GM18505 (cell line): ENCODE data around the gene WIPI1.

ENCODE experiments used
- ATAC-seq: cut with Tn5 transposase; IDR thresholded peaks from one replicate; pipeline ENCODE4 v1.9.1; 2021; ENCODE audit not compliant: unreplicated experiment
- POLR2A ChIP-seq: IDR thresholded peaks from 4 replicates; pipeline ENCODE4 v1.6.1; 2011; ENCODE audit warnings: borderline replicate concordance; ENCODE audit not compliant: insufficient read depth, insufficient read length; ENCODE audit errors: extremely low read depth

The WIPI1 gene

DNA sequence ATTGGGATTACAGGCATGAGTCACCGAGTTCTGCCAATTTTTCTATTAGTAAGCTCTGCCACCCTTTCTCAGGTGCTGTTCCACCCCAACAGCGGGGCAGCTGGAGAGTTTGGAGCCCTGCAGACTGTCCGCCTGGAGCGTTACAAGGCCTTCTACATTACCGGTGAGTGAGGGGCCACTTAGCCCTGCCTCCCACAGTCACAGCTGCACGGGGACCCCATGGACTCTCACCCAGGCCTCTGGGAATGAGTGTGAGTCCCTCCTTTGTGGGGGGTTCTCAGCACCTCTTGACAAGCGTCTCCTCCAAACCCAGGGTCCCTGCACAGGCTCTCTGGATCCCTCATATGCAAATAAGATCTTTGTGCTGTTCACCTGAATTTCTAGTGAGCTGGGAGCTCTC lies 56.0 kb downstream of the WIPI1 start:
- TF ChIP-seq POLR2A: no peak
- ATAC-seq: no peak

DNA sequence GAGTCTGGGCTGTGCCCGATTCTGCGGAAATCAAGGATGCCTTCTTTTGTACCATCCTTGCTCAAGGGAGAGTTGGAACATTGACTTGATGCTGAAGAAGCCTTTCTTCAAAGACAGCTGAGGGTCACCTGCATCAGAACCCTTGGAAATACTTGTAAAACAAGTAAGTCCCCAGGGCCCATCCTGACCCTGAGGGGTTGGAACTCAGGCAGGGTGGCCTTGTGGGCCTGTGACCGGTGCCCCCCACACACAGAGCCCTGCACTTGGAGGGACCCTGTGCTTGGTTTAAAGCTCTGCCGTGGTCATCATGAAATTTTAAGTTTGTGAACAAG lies 56.9 kb downstream of the WIPI1 start:
- TF ChIP-seq POLR2A: no peak
- no peak for ATAC-seq

DNA sequence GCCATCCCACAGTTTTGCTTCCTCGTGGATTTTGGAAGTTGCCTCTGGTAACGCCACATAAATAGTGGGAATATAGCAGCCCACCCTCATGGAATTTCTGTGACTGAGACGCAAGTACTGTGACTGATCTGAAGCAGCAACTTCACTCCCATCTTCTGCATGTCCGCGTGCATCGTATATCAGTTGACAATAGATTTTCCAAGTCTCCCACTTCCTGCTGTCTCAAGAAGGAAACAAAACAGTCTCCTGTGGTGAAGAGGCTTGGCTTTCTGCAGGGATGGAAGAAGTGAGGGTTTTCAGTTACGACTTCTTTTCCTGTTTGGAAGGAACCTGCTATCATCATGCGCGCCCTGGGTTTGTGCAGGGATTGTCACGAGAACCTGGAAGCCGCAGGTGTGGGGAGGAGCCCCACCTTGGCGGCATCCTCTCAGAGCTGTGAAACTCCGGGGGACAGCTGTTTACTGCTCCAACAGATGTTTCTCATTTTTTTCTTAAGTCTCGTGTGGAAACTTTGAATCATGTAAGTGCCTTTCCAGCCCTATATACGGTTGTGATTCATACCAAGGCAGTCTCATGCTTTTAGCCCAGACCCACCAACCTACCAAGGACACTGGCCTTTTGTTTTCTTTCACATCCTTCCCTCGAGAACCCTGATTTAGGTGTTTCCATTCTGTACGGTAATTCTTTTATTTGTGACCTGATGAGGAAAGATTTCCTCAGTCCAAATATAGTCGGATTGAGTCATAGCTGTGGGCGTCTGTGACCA lies 57.5 kb downstream of the WIPI1 start:
- no peak for ATAC-seq
- TF ChIP-seq POLR2A: no peak

DNA sequence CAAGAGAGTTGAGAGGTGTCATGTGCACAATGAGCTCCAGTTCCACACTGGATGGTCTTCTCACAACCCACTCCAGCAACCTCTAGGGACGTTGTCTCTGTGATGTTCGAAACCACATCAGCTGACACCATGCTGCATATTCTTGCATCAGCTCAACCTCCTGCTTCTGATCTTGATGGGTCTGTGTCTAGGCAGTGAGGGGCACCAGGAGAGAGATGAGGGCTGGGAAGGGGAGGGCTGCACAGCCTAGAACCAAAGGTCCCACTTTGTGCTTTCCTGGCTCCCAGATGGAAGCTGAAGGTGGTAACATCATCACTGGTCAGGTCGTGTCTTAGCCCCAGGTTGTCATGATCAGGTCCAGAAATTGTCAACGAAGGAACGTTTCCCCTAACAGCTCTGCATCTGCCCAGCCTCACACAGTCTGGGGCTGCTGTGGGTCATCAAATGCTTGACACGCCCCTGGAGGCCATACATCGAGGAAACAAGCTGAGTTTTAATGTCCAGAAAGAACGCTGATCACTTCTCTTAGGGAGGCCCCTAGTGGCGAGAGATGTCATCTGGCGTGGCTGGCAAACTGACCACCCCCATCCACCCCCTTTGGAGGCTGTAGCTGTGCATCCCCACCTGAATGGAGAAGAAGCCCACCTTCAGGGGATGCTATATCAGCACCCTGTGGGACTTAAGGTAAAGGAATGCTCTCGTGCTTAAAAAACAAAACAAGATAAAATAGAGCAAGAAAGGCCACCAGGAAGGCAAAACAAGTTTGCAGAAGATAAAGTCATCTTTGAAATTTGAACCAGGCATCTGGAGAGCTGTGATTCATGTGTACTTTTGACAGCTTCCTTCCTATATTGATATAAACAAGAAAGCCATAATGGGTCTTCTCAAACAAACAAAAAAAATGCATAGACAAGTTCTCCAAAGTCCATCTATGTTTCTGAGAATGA lies 58.3 kb downstream of the WIPI1 start:
- ATAC-seq: no peak
- TF ChIP-seq POLR2A: no peak

DNA sequence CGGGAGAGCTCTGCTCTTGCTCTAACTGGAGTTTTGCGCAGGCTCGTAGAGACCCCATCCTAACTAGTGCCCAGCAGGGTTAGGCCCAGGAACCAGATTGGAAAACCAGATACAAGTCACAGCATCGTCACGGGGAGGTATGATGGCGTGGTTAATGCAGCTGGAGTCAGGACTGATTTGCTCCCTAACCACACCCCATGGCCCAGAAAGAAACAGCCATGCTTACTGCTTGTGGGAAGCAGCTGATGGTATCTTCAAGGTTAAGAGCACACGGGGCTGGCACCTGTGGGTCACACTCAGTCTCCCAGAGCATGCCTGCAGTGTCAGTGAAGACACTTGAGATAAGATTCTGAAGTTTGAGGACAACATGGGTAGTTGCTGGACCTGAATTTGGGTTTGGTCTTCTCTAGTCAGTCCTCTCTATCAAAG lies 60.2 kb downstream of the WIPI1 start:
- no peak for TF ChIP-seq POLR2A
- no peak for ATAC-seq

DNA sequence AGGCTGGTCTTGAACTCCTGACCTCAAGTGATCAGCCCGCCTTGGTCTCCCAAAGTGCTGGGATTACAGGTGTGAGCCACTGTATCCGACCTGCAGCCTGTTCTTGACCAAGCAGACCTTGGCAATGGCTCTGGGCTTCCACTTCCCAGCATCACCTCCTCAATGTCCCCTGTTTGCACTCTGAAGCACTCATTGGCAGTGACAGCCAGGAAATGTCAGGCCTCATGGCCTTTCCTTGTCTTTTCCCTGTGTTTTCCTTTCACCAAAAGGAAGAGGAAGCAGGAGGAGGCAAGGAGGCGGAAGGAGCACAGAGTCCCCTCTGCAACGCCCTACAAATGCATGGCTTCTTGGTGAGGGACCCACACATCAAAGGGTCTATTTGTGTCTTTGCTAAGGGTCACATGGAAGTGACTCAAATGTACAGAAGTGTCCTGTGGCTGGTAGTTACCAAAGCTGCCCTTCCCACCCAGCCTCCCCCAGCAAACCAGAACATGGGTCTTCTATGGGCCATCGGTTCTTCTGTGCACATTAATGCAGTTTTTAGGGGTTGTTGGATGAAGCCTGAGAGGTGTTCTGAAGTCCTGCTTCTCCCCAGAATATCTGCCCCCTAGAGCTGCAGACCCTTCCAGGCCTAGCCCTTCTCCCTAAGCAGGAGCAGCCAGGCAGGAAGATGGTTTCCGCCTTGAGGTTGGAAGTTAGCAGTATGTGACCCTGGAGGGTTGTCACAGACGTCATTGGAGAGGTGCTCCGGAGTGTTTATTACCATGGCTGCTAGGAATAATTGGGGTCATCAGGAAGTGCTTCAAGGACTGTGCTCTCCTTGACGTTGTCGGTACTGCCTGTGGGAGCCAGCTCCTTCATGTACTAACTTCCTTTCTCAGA lies 60.8 kb downstream of the WIPI1 start:
- ATAC-seq: no peak
- no peak for TF ChIP-seq POLR2A

DNA sequence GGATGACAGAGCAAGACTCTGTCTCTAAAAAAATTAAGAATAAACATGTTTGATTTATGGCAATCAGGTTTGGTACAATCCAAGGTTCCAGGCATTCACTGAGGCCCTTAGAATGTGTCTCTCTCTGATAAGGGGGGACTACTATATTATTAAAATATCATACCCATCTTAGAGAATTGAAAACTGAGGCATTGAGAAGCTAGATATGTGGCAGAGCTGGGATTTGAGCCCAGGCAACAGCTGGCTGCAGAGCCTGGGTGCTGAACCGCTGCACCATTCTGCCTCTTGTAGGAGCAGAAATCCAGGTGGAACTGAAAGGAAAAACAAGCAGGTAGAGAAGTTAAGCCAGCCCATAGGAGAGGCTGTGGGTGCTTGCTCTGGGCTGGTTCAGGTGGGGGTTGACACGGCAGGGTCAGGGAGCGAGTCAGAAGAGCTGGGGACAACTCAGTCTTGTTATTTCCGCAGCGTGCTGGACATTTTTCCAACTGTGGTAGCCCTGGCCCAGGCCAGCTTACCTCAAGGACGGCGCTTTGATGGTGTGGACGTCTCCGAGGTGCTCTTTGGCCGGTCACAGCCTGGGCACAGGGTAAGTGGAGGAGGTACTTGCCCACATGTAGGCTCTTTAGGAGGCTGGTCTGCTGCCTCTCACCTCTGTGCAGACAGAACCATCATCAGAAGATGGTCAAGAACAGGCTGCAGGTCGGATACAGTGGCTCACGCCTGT lies 62.5 kb downstream of the WIPI1 start:
- TF ChIP-seq POLR2A: no peak
- ATAC-seq: no peak

DNA sequence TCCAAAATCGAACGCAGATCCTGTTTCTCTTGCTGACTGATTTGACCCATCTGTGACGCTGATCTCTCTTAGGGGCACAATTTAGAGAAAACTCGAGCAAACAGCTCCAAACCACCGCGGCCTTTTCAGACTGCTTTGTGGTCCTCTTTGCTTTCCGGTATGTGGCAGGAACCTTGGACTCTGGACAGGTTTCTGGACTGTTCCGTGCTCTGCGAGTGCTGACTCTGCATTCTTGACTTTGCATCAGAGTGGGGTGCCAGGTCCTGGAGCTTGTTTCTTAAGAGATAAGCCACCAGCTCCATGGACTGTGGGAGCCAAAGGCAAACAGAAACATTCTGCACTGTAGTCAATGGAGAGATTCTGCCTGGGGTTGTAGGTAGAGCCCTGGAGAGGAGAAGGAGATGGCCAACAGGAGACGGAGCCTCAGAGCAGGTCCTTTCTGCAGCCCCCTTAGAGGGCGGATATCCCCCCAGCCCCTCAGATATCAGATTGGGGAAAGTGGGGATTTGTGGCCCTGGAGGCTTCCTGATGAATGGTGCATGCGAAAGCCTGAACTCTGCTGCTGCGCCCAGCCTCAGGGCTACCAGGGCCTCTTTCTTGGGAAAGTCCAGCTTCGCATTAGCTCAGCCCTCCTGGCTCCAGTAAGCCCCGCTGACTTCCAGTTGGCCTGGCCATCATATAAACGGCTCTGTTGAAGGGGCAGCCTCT lies 65.6 kb downstream of the WIPI1 start:
- no peak for ATAC-seq
- TF ChIP-seq POLR2A: no peak

DNA sequence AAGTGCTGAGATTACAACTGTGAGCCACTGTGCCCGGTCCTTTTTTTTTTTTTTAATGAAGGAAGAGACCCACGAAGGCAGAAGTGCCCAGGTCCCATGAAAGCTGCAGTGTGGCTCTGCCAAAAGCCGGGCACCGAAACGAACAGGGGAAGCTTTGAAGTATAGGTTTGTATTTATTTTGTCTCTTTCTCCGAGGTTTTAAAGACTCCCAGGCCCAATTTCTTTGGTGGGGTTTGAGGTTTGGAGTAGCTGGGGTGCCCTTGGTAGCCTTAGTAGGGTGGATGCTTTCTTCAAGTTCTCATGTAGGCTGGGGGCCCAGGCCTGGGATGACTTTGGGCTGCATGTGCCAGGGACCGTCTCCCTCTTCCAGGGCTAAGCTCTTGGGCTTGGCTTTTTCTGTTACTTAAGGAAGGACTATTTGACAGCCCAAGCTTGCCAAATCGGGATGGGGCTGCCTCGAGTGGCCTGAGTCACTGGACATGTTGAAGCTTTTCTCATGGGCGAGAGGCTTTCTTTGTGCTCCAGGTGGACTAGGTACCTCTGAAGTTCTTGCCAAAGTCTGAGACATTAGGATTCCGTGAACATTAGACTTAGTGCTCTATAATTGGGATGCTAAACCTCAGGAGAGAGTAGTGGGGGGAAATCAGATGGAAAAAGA lies 66.3 kb downstream of the WIPI1 start:
- TF ChIP-seq POLR2A: no peak
- ATAC-seq: no peak

DNA sequence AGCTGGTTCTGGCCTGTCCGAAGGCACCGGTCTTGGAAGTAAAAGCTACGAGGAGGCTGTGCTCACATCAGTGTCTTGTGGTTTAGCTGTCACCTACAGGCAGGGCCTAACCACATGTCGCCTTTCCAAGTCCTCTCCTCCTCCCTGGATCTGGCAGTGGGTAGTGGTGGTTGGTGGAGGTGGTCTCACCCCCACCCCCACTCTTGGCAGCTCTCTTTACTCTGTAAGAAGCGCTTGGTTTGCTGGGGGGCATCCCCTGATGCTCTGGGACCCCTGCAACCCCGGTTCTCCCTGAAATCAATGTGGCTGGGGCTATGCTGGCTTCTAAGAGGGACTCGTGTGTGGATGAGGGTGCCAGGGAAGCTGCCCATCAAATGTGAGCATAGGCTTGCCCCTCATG lies 68.3 kb downstream of the WIPI1 start:
- no peak for TF ChIP-seq POLR2A
- no peak for ATAC-seq

DNA sequence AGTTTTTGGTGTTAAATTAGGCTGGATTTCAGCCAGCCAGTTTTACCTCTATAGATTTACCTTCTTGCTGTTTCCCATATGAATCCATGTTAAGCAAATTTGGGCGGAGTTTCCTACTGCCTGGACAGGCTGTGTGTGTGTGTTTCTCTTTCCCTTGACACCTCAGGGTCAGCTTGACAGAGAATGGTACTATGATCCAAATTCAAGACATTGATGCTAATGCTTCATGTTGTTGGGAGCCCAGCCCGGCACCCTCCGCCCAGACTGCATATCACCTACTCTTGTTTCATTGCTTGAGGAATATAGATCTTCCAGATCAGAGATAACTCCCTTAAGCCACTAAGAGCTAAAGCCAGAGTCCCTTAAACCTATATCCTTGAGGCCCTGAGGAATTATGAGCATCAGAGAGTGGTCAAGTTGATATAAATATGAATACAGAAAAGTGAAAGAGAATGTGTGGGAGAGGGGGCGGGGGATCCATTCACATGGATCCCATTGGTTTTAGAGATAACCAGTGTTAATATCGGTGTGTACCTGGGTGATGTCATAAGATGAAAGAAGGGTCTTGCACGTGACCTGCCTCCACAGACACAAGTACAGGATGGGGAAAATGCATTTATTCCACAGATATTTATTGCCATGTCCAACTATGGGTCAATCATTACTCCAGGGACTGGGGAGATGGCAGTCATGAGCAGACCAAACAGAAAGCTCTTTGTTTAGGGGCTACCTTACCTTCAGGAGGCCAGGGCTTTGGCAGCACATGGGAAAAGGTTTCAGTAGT lies 69.7 kb downstream of the WIPI1 start:
- no peak for ATAC-seq
- no peak for TF ChIP-seq POLR2A
